Measurements from ENCODE around the gene SLITRK6.

DNA sequence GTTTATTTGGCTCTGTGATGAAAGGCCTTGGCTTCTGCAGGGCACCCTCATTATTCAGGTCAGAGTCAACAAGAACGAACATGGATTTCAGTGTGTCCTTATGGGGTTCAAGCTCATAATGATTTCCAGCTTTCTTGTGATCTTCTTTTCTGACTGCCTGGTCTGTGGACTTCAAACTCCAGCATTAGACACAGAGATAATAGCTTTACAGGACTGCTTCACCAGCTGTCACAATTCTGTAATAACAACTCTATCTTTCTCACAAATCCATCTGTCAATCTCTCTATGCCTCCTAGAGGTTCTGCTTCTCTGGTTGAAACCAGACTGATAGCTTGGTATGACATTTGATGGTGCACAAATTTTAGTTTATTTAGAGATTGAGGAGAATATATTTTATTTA, 13.1 kb upstream of the SLITRK6 start:
- TF ChIP-seq GATA2 (IDR thresholded peaks at IDR 0.05; ENCODE audit: low read depth, low read length) = no peak
- no peak for TF ChIP-seq GATA3 (IDR thresholded peaks at IDR 0.05; ENCODE audit: low read depth, low read length)

Data from SH-SY5Y (cell line).